Measurements from ENCODE around the gene MYRIP.
"Not testable (repeated sequence)": the region's sequence is repeated elsewhere in the genome, so short reads cannot be mapped to it uniquely, and the experiment has no call there.

MYRIP gene

DNA sequence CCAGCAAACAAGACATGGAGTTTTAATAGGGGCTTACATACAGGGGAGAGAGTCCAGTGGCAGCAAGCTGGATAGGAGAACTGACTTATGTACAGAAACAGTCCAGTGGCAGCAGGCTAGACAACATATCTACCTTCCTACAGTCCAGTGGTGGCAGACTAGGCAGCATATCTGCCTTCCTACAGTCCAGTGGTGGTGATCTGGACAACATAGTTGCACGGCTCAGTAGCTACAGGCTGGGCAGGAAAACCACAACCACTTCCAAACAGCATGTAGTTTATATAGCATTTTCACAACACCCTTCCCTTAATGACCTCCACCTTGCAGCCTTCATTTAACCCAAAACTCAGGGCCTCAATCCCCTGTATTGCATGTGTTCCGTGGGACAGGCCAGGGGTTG, 318.8 kb downstream of the MYRIP start:
- H3K27ac ChIP-seq, result no peak overlapping the region
- DNase-seq, result no peak
- no peaks in the 10 kb centered on the region for H3K27me3 ChIP-seq (replicated peaks)
- in situ Hi-C loops (cut with HindIII; ENCODE audit: low pct_ligation_motif_present, low sequenced_read_pairs), result no loop called here
- TF ChIP-seq, protein P1, sequence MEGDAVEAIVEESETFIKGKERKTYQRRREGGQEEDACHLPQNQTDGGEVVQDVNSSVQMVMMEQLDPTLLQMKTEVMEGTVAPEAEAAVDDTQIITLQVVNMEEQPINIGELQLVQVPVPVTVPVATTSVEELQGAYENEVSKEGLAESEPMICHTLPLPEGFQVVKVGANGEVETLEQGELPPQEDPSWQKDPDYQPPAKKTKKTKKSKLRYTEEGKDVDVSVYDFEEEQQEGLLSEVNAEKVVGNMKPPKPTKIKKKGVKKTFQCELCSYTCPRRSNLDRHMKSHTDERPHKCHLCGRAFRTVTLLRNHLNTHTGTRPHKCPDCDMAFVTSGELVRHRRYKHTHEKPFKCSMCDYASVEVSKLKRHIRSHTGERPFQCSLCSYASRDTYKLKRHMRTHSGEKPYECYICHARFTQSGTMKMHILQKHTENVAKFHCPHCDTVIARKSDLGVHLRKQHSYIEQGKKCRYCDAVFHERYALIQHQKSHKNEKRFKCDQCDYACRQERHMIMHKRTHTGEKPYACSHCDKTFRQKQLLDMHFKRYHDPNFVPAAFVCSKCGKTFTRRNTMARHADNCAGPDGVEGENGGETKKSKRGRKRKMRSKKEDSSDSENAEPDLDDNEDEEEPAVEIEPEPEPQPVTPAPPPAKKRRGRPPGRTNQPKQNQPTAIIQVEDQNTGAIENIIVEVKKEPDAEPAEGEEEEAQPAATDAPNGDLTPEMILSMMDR (IDR thresholded peaks at IDR 0.05; ENCODE audit: low read depth, low read length, missing control alignments), result no peak
- H3K36me3 ChIP-seq (replicated peaks), result no peaks in the 10 kb centered on the region
- no peak overlapping the region for H3K4me3 ChIP-seq (ENCODE audit: low read depth, low read length)

DNA sequence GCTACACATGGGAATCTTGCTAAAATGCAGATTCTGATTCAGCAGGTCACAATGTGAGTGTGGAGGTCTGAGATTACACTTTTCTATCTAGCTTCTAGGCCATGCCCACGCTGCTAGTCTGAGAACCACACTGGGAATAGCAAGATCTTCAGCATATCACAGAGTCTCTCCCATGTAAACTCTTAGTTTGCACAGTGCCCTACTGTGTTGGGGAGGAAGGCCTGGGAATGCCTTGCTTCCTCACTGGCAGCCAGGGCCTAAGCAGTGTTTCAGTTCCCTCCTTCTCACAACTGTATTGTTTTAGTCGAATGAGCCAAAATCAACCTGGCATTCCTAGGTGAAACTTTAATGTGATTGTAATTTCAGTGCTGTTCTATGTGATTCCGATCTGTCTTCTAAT, 320.1 kb downstream of the MYRIP start:
- Histone ChIP-seq H3K27ac (no peak overlapping the region), H3K27me3 (replicated peaks) (no peaks in the 10 kb centered on the region), H3K36me3 (replicated peaks) (no peaks in the 10 kb centered on the region), H3K4me3 (ENCODE audit: low read depth, low read length) (no peak overlapping the region)
- in situ Hi-C loops (cut with HindIII; ENCODE audit: low pct_ligation_motif_present, low sequenced_read_pairs), result no loop called here
- DNase-seq, result no peak
- TF ChIP-seq, protein P1 (IDR thresholded peaks at IDR 0.05; ENCODE audit: low read depth, low read length, missing control alignments), result no peak

DNA sequence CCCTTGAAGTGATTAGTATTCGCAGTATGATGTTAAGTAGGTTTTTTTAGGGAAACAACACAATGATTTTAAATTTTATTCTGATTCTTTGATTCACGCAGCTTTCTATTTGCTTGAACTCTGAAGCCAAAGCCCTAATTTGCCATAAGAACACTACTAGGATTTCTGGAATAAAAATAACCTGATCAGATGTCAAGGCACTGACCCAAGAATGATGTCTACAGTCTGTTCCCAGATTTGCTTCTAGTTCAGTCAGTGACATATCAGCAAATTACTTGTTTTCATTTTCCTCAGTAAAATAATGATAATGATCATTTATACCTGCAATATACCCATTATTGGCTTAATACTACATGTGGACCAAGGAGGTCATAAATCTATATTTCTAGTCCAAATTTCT, 320.6 kb downstream of the MYRIP start:
- no peak overlapping the region for H3K27ac ChIP-seq
- H3K36me3 ChIP-seq (replicated peaks), result no peaks in the 10 kb centered on the region
- DNase-seq, result no peak
- in situ Hi-C loops (cut with HindIII; ENCODE audit: low pct_ligation_motif_present, low sequenced_read_pairs), result no loop called here
- TF ChIP-seq, protein P1 (IDR thresholded peaks at IDR 0.05; ENCODE audit: low read depth, low read length, missing control alignments), result no peak
- H3K4me3 ChIP-seq (ENCODE audit: low read depth, low read length), result no peak overlapping the region
- H3K27me3 ChIP-seq (replicated peaks), result no peaks in the 10 kb centered on the region

DNA sequence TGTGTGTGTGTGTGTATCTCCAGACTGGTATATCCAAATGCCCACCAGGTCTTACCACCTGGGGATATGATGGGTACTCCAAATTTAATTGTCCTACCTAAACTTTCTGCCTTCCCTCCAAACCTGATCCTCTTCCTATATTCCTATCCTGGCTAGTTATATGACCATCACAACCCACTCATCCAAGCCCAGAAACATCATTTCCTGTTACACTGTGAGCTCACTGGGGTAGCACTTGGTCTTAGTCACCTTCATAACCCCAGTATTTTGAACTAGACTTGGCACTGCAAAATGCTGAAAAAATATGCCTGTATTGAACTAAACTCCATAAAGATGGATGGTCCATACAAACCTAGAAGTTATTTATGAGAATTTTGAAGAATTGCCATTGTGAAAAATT, 321.3 kb downstream of the MYRIP start:
- in situ Hi-C loops (cut with HindIII; ENCODE audit: low pct_ligation_motif_present, low sequenced_read_pairs), result no loop called here
- H3K36me3 ChIP-seq (replicated peaks), result no peaks in the 10 kb centered on the region
- DNase-seq, result no peak
- H3K27me3 ChIP-seq (replicated peaks), result no peaks in the 10 kb centered on the region
- TF ChIP-seq, protein P1 (IDR thresholded peaks at IDR 0.05; ENCODE audit: low read depth, low read length, missing control alignments), result no peak
- no peak overlapping the region for H3K27ac ChIP-seq
- H3K4me3 ChIP-seq (ENCODE audit: low read depth, low read length), result no peak overlapping the region

DNA sequence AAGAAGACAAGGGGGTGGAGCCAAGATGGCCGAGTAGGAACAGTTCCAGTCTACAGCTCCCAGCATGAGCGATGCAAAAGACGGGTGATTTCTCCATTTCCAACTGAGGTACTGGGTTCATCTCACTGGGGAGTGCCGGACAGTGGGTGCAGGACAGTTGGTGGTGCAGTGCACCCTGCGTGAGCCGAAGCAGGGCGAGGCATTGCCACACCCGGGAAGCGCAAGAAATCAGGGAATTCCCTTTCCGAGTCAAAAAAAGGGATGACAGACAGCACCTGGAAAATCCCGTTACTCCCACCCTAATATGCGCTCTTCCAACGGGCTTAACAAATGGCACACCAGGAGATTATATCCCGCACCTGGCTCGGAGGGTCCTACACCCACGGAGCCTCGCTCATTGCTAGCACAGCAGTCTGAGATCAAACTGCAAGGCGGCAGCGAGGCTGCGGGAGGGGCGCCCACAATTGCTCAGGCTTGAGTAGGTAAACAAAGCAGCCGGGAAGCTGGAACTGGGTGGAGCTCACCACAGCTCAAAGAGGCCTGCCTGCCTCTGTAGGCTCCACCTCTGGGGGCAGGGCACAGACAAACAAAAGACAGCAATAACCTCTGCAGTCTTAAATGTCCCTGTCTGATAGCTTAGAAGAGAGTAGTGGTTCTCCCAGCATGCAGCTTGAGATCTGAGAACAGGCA, 324.6 kb downstream of the MYRIP start:
- not testable (repeated sequence) for DNase-seq

DNA sequence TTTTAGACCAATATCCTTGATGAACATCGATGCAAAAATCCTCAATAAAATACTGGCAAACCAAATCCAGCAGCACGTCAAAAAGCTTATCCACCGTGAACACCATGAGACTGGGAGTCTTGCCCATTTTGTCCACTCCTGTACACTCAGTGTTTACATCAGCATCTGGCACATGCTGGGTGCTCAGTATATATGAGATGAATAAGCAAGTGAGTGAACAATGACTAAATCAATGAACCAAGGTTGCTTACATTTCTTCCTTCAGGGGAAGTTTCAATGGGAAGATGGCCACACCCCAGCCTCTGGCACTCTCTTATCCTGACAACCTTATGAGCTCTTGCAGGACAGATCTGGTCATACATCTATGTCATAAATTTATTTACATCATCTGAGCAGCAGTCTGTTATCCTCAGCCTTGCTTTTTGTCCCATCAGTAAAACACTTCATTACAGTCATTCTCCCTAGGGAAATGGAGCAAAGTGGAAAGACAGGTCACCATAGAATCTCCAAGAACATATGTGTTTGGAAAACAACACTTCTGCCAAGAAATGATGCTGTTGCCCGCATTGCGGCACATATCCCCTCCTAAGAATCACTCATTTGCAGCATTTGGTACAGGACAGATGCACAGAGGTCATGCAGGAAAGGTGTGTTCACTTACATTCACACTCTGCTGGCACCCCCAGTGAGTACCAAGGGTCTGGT, 328.3 kb downstream of the MYRIP start:
- no peaks in the 10 kb centered on the region for H3K36me3 ChIP-seq (replicated peaks)
- DNase-seq, result no peak
- TF ChIP-seq, protein P1 (IDR thresholded peaks at IDR 0.05; ENCODE audit: low read depth, low read length, missing control alignments), result no peak
- no peak overlapping the region for H3K27ac ChIP-seq
- H3K27me3 ChIP-seq (replicated peaks), result no peaks in the 10 kb centered on the region
- in situ Hi-C loops (cut with HindIII; ENCODE audit: low pct_ligation_motif_present, low sequenced_read_pairs), result no loop called here
- no peak overlapping the region for H3K4me3 ChIP-seq (ENCODE audit: low read depth, low read length)

More for the DNA sequence above, 324.6 kb downstream of the MYRIP start:
- H3K4me3 ChIP-seq (ENCODE audit: low read depth, low read length); H3K36me3 ChIP-seq (replicated peaks); H3K27ac ChIP-seq; H3K27me3 ChIP-seq (replicated peaks); in situ Hi-C loops (cut with HindIII; ENCODE audit: low pct_ligation_motif_present, low sequenced_read_pairs): not testable (repeated sequence)

All from brain microvascular endothelial cell (primary cell).